ENCODE measurements around the gene CDK9. TPM values are rescaled to one million over a fixed set of nuclear protein-coding genes. Genes with fewer than 3 reads are reported as not detected.

The CDK9 gene
- total RNA-seq, 1 donor from 2014 or later, result 132 TPM

GRCh38 chr9:127761491-127761956 lies 24.3 kb upstream of the CDK9 start:
- H3K4me1 Mint-ChIP-seq, result peaks cover 41% of the 10 kb centered on the region

GRCh38 chr9:127762111-127762676 lies 23.6 kb upstream of the CDK9 start:
- Mint-ChIP-seq H3K9me3 (no peaks in the 10 kb centered on the region), H3K4me3 (no peak overlapping the region), H3K27me3 (no peaks in the 10 kb centered on the region), H3K36me3 (ENCODE audit: low read depth) (peaks cover 65% of the 10 kb centered on the region), H3K27ac (peak overlapping the region; percentile 46), H3K4me1 (peaks cover 46% of the 10 kb centered on the region)
- CTCF ChIA-PET, result interaction anchor here (4.1 kb wide), 1 partner anchor 107 kb away, joined by 25 read pairs; no protein-coding TSS in a partner anchor
- no peak for TF ChIP-seq CTCF (IDR thresholded peaks at IDR 0.05)
- ATAC-seq (ENCODE audit: low read depth) (no peak), DNase-seq (no peak)
- intact Hi-C loops (cut with micrococcal nuclease), result no loop called here
- POLR2A ChIA-PET, result interaction anchor here (0.6 to 1.4 kb wide), 3 partner anchors 9 to 30 kb away, joined by 3 to 4 read pairs (median 3); partner anchors contain the start of gene SH2D3C

More at GRCh38 chr9:127761491-127761956, 24.3 kb upstream of the CDK9 start:
- POLR2A ChIA-PET, result interaction anchor here (1.3 to 1.4 kb wide), 2 partner anchors 9 to 17 kb away, joined by 3 read pairs; partner anchors contain the start of gene SH2D3C
- Mint-ChIP-seq H3K4me3 (no peak overlapping the region), H3K36me3 (ENCODE audit: low read depth) (peaks cover 59% of the 10 kb centered on the region), H3K27me3 (no peaks in the 10 kb centered on the region), H3K27ac (no peak overlapping the region), H3K9me3 (no peaks in the 10 kb centered on the region)
- DNase-seq (no peak), ATAC-seq (ENCODE audit: low read depth) (no peak)
- TF ChIP-seq CTCF (IDR thresholded peaks at IDR 0.05), result no peak
- intact Hi-C loops (cut with micrococcal nuclease), result no loop called here
- CTCF ChIA-PET, result interaction anchor here (1.1 kb wide), 1 partner anchor 27 kb away, joined by 3 read pairs; the partner anchor contains the start of gene TOR2A

GRCh38 chr9:127763918-127764384 lies 21.9 kb upstream of the CDK9 start:
- ChIA-PET CTCF (interaction anchor here (0.6 to 4.1 kb wide), 6 partner anchors 15 to 109 kb away, joined by 3 to 25 read pairs (median 3); partner anchors contain the start of genes CDK9 and SH2D3C), POLR2A (interaction anchor here (1.8 kb wide), 1 partner anchor 15 kb away, joined by 10 read pairs; the partner anchor contains the start of gene SH2D3C)
- peaks cover 71% of the 10 kb centered on the region for H3K36me3 Mint-ChIP-seq (ENCODE audit: low read depth)
- TF ChIP-seq CTCF (IDR thresholded peaks at IDR 0.05), result no peak
- DNase-seq (no peak), ATAC-seq (ENCODE audit: low read depth) (peak; percentile 51)
- H3K27ac Mint-ChIP-seq, result peak overlapping the region; percentile 60
- no peaks in the 10 kb centered on the region for H3K9me3 Mint-ChIP-seq
- H3K4me1 Mint-ChIP-seq, result peaks cover 61% of the 10 kb centered on the region
- intact Hi-C loops (cut with micrococcal nuclease), result no loop called here
- H3K27me3 Mint-ChIP-seq, result no peaks in the 10 kb centered on the region
- no peak overlapping the region for H3K4me3 Mint-ChIP-seq

- Mint-ChIP-seq H3K4me3 (no peak overlapping the region), H3K36me3 (ENCODE audit: low read depth) (peaks cover 70% of the 10 kb centered on the region), H3K9me3 (no peaks in the 10 kb centered on the region), H3K27me3 (no peaks in the 10 kb centered on the region), H3K4me1 (peaks cover 74% of the 10 kb centered on the region), H3K27ac (no peak overlapping the region)
- no peak for TF ChIP-seq CTCF (IDR thresholded peaks at IDR 0.05)
- ATAC-seq (ENCODE audit: low read depth), result no peak
- intact Hi-C loops (cut with micrococcal nuclease), result no loop called here
- POLR2A ChIA-PET, result interaction anchor here (0.7 kb wide), 1 partner anchor 94 kb away, joined by 4 read pairs; no protein-coding TSS in a partner anchor
- no peak for DNase-seq
- CTCF ChIA-PET, result interaction anchor here (0.8 to 4.1 kb wide), 5 partner anchors 19 to 152 kb away, joined by 3 to 25 read pairs (median 3); partner anchors contain the start of genes ST6GALNAC4 and TOR2A
Measured at GRCh38 chr9:127765418-127765817, 20.4 kb upstream of the CDK9 start.

- intact Hi-C loops (cut with micrococcal nuclease), result no loop called here
- H3K27ac Mint-ChIP-seq, result peak overlapping the region; percentile 86
- CTCF ChIA-PET, result interaction anchor here (0.9 to 1.8 kb wide), 3 partner anchors 17 to 96 kb away, joined by 4 to 5 read pairs (median 5); partner anchors contain the start of gene TOR2A
- peak overlapping the region; percentile 50 for H3K4me3 Mint-ChIP-seq
- ATAC-seq (ENCODE audit: low read depth), result no peak
- no peaks in the 10 kb centered on the region for H3K9me3 Mint-ChIP-seq
- H3K27me3 Mint-ChIP-seq, result no peaks in the 10 kb centered on the region
- POLR2A ChIA-PET, result interaction anchor here (0.6 to 1.9 kb wide), 4 partner anchors 9 to 17 kb away, joined by 3 to 9 read pairs (median 4); no protein-coding TSS in a partner anchor
- peaks cover 74% of the 10 kb centered on the region for H3K36me3 Mint-ChIP-seq (ENCODE audit: low read depth)
- H3K4me1 Mint-ChIP-seq, result peaks cover 84% of the 10 kb centered on the region
- DNase-seq, result no peak
- TF ChIP-seq CTCF (IDR thresholded peaks at IDR 0.05), result no peak
Measured at GRCh38 chr9:127767410-127767809, 18.4 kb upstream of the CDK9 start.
